ENCODE measurements around the gene SEMA6D. TPM values are rescaled to one million over a fixed set of nuclear protein-coding genes. Genes with fewer than 3 reads are reported as not detected.

The SEMA6D gene
- total RNA-seq, 4 donors from 2014 or later = 15.7 to 55.7 (median 17.8) TPM

DNA sequence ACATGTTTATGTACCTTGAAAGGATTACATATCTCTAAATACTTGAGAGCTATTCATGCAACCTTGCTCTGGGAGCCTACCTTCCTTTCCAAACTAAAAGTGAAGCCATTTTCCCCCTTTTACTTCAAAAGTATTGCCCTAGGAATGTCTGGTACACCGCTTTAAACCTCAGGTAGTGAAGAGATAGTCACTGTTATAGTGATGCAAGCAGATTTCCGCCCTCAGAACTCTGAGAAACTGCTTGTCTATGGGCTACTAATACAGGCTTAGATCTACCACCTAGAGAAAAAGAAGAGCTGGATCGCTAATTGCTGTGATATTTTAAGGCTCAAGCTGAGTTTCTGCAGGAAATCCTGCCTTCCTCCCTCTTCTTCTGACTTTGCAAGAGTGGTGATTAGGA lies 78.6 kb downstream of the SEMA6D start:
- no peak for DNase-seq (ENCODE audit: low spot score in 2 of 2)
- Histone ChIP-seq H3K27ac (no peak overlapping the region), H3K9me3 (no peaks in the 10 kb centered on the region), H3K4me3 (no peak overlapping the region), H3K27me3 (no peaks in the 10 kb centered on the region), H3K36me3 (no peaks in the 10 kb centered on the region), H3K4me1 (peaks cover 0 to 9% (median 0%) of the 10 kb centered on the region in 4 donors)
- WGBS, 2 donors = 61 to 87% methylated on average over 3 of the region's 3 CpGs
- TF ChIP-seq POLR2A (IDR thresholded peaks at IDR 0.05) = no peak
- TF ChIP-seq, protein P1, sequence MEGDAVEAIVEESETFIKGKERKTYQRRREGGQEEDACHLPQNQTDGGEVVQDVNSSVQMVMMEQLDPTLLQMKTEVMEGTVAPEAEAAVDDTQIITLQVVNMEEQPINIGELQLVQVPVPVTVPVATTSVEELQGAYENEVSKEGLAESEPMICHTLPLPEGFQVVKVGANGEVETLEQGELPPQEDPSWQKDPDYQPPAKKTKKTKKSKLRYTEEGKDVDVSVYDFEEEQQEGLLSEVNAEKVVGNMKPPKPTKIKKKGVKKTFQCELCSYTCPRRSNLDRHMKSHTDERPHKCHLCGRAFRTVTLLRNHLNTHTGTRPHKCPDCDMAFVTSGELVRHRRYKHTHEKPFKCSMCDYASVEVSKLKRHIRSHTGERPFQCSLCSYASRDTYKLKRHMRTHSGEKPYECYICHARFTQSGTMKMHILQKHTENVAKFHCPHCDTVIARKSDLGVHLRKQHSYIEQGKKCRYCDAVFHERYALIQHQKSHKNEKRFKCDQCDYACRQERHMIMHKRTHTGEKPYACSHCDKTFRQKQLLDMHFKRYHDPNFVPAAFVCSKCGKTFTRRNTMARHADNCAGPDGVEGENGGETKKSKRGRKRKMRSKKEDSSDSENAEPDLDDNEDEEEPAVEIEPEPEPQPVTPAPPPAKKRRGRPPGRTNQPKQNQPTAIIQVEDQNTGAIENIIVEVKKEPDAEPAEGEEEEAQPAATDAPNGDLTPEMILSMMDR (IDR thresholded peaks at IDR 0.05) = no peak
- TF ChIP-seq EP300 (IDR thresholded peaks at IDR 0.05) = no peak

GRCh38 chr15:47796339-47796738 lies 79.0 kb downstream of the SEMA6D start:
- 37 to 68% methylated on average over 3 of the region's 3 CpGs for WGBS, 2 donors
- TF ChIP-seq EP300 (IDR thresholded peaks at IDR 0.05) (no peak), POLR2A (IDR thresholded peaks at IDR 0.05) (no peak)
- TF ChIP-seq, protein P1 (IDR thresholded peaks at IDR 0.05) = no peak
- Histone ChIP-seq H3K36me3 (no peaks in the 10 kb centered on the region), H3K4me3 (no peak overlapping the region), H3K27me3 (no peaks in the 10 kb centered on the region), H3K9me3 (no peaks in the 10 kb centered on the region), H3K27ac (no peak overlapping the region), H3K4me1 (peaks cover 0 to 9% (median 0%) of the 10 kb centered on the region in 4 donors)
- no peak for DNase-seq (ENCODE audit: low spot score in 2 of 2)

DNA sequence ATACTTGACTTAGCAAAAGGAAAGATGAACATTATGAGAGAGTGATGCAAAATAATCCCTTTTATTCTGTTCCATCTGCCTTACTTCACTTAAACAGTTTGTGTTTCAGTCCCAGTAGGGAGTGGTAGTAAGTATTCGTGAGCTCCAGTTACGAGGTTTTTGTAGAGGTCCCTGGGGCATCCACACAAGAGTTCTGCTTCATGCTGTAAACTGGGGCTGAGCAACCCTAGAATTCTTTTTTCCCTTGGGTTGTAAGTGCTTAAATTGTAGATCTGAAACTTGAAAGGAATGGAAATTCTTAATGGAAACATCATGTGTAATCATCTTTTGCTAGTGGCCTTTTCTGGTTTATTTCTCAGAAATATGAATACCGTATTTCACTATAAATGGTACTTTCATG lies 79.5 kb downstream of the SEMA6D start:
- H3K4me3 ChIP-seq = no peak overlapping the region
- peaks cover 0 to 9% (median 0%) of the 10 kb centered on the region in 4 donors for H3K4me1 ChIP-seq
- no peak for TF ChIP-seq EP300 (IDR thresholded peaks at IDR 0.05)
- TF ChIP-seq, protein P1 (IDR thresholded peaks at IDR 0.05) = no peak
- no peak for TF ChIP-seq POLR2A (IDR thresholded peaks at IDR 0.05)
- no peaks in the 10 kb centered on the region for H3K27me3 ChIP-seq
- H3K9me3 ChIP-seq = no peaks in the 10 kb centered on the region
- H3K27ac ChIP-seq = no peak overlapping the region
- no peaks in the 10 kb centered on the region for H3K36me3 ChIP-seq
- WGBS, 2 donors = 60 to 62% methylated on average over 3 of the region's 3 CpGs
- no peak for DNase-seq (ENCODE audit: low spot score in 2 of 2)

- H3K4me3 ChIP-seq = no peak overlapping the region
- TF ChIP-seq EP300 (IDR thresholded peaks at IDR 0.05) = no peak
- no peak for TF ChIP-seq POLR2A (IDR thresholded peaks at IDR 0.05)
- TF ChIP-seq, protein P1 (IDR thresholded peaks at IDR 0.05) = no peak
- WGBS, 2 donors = 93% methylated on average over 3 of the region's 3 CpGs
- no peaks in the 10 kb centered on the region for H3K9me3 ChIP-seq
- H3K36me3 ChIP-seq = no peaks in the 10 kb centered on the region
- peaks cover 0 to 4% (median 0%) of the 10 kb centered on the region in 4 donors for H3K4me1 ChIP-seq
- H3K27me3 ChIP-seq = no peaks in the 10 kb centered on the region
- no peak overlapping the region for H3K27ac ChIP-seq
- DNase-seq (ENCODE audit: low spot score in 2 of 2) = no peak
Measured at GRCh38 chr15:47801522-47801921, 84.2 kb downstream of the SEMA6D start.

GRCh38 chr15:47802216-47802615 lies 84.9 kb downstream of the SEMA6D start:
- no peaks in the 10 kb centered on the region for H3K4me1 ChIP-seq
- TF ChIP-seq, protein P1 (IDR thresholded peaks at IDR 0.05) = no peak
- TF ChIP-seq POLR2A (IDR thresholded peaks at IDR 0.05) (no peak), EP300 (IDR thresholded peaks at IDR 0.05) (no peak)
- H3K4me3 ChIP-seq = no peak overlapping the region
- H3K9me3 ChIP-seq = no peaks in the 10 kb centered on the region
- H3K27me3 ChIP-seq = no peaks in the 10 kb centered on the region
- DNase-seq (ENCODE audit: low spot score in 2 of 2) = no peak
- H3K36me3 ChIP-seq = no peaks in the 10 kb centered on the region
- H3K27ac ChIP-seq = no peak overlapping the region
